Measurements from ENCODE around the gene DQX1.

GRCh38 chr2:74542978-74543377, 16.9 kb upstream of the DQX1 start:
- TF ChIP-seq POLR2AphosphoS2 (IDR thresholded peaks at IDR 0.05; ENCODE audit: low read length): no peak
- no peak for TF ChIP-seq USF1 (CRISPR knock-in tag; IDR thresholded peaks at IDR 0.05)
- no peak for TF ChIP-seq PCBP2 (IDR thresholded peaks at IDR 0.05; ENCODE audit: low read depth, low read length, poor library complexity, severe bottlenecking)
- TF ChIP-seq CTCF (IDR thresholded peaks at IDR 0.05 in 2 of 3, conservative IDR thresholded peaks at IDR 0.05 in 1 of 3; ENCODE audit: insufficient read depth in 2 of 3, low read depth in 1 of 3, low read length in 3 of 3): no peak
- TF ChIP-seq NR3C1 (CRISPR knock-in tag; IDR thresholded peaks at IDR 0.05): no peak
- no peak for TF ChIP-seq IRF9 (tag; IDR thresholded peaks at IDR 0.05)
- TF ChIP-seq MBD1 (CRISPR knock-in tag; IDR thresholded peaks at IDR 0.05): no peak

Data from K562 (cell line).